Progenitor cell of endocrine pancreas (in vitro differentiated cells): Measurements from ENCODE around the gene KDELR1. TPM values are rescaled to one million over a fixed set of nuclear protein-coding genes. Genes with fewer than 3 reads are reported as not detected.

Source experiments
- DNase-seq: peaks from one replicate; pipeline ENCODE4 v3.0.0; 2021; ENCODE audit warnings: low spot score; ENCODE audit not compliant: unreplicated experiment
- H3K27ac Mint-ChIP-seq: 2 replicates; pipeline ENCODE4 v1.8.0; 2021; ENCODE audit warnings: mild to moderate bottlenecking, moderate library complexity, mixed read lengths
- H3K27me3 Mint-ChIP-seq: 2 replicates; pipeline ENCODE4 v1.8.0; 2021; ENCODE audit warnings: mixed read lengths
- H3K36me3 Mint-ChIP-seq: 2 replicates; pipeline ENCODE4 v1.8.0; 2022; ENCODE audit warnings: mixed read lengths; ENCODE audit not compliant: insufficient read depth
- H3K4me1 Mint-ChIP-seq: 2 replicates; pipeline ENCODE4 v1.8.0; 2021; ENCODE audit warnings: low read depth, mixed read lengths
- H3K4me3 Mint-ChIP-seq: 2 replicates; pipeline ENCODE4 v1.8.0; 2021; ENCODE audit warnings: low read depth, mild to moderate bottlenecking, moderate library complexity, mixed read lengths
- H3K9me3 Mint-ChIP-seq: 2 replicates; pipeline ENCODE4 v1.8.0; 2021; ENCODE audit warnings: low read depth, mixed read lengths
- CTCF ChIP-seq: fragments of 200-600 bp; sonication (generic); IDR thresholded peaks from one replicate; pipeline ENCODE4 v1.5.0; 2021; ENCODE audit warnings: antibody characterized with exemption, mild to moderate bottlenecking; ENCODE audit not compliant: unreplicated experiment
- total RNA-seq: library from RNA; stranded (reverse); gene quantifications from 2 replicates; pipeline ENCODE4 v1.2.1, GENCODE V29; 2021

Gene KDELR1
- total RNA-seq, 1 donor from 2014 or later: 213 TPM

- Mint-ChIP-seq H3K36me3 (peaks cover 18% of the 10 kb centered on the region), H3K4me3 (no peak overlapping the region), H3K27me3 (no peaks in the 10 kb centered on the region), H3K27ac (no peak overlapping the region), H3K9me3 (no peaks in the 10 kb centered on the region), H3K4me1 (peaks cover 6% of the 10 kb centered on the region)
- DNase-seq: no peak
- TF ChIP-seq CTCF: no peak
Observed at GRCh38 chr19:48385461-48386087, 5.8 kb downstream of the KDELR1 start.

GRCh38 chr19:48382286-48382685 lies 9.1 kb downstream of the KDELR1 start:
- Mint-ChIP-seq H3K9me3 (no peaks in the 10 kb centered on the region), H3K4me3 (no peak overlapping the region), H3K27me3 (no peaks in the 10 kb centered on the region), H3K27ac (no peak overlapping the region), H3K4me1 (no peaks in the 10 kb centered on the region), H3K36me3 (peaks cover 11% of the 10 kb centered on the region)
- DNase-seq: no peak
- no peak for TF ChIP-seq CTCF

GRCh38 chr19:48381178-48381950 lies 10.0 kb downstream of the KDELR1 start:
- Mint-ChIP-seq H3K4me3 (no peak overlapping the region), H3K36me3 (peaks cover 10% of the 10 kb centered on the region), H3K27me3 (no peaks in the 10 kb centered on the region), H3K4me1 (no peaks in the 10 kb centered on the region), H3K27ac (peak overlapping the region; percentile 91), H3K9me3 (no peaks in the 10 kb centered on the region)
- no peak for TF ChIP-seq CTCF
- DNase-seq: no peak

GRCh38 chr19:48379058-48379457 lies 12.3 kb downstream of the KDELR1 start:
- TF ChIP-seq CTCF: no peak
- no peak for DNase-seq
- Mint-ChIP-seq H3K36me3 (peaks cover 4% of the 10 kb centered on the region), H3K27me3 (no peaks in the 10 kb centered on the region), H3K9me3 (no peaks in the 10 kb centered on the region), H3K4me3 (no peak overlapping the region), H3K27ac (no peak overlapping the region), H3K4me1 (no peaks in the 10 kb centered on the region)

- Mint-ChIP-seq H3K27ac (no peak overlapping the region), H3K4me1 (no peaks in the 10 kb centered on the region), H3K4me3 (no peak overlapping the region), H3K9me3 (no peaks in the 10 kb centered on the region), H3K36me3 (peaks cover 3% of the 10 kb centered on the region), H3K27me3 (no peaks in the 10 kb centered on the region)
- DNase-seq: no peak
- TF ChIP-seq CTCF: no peak
Observed at GRCh38 chr19:48378194-48378570, 13.2 kb downstream of the KDELR1 start.
